GM18873 (cell line): ENCODE data around the gene PDLIM4.

ENCODE experiments used
- ATAC-seq: cut with Tn5 transposase; IDR thresholded peaks from one replicate; pipeline ENCODE4 v1.9.1; 2021; ENCODE audit warnings: mild to moderate bottlenecking, moderate library complexity, moderate number of reproducible peaks; ENCODE audit not compliant: unreplicated experiment, low FRiP score

PDLIM4 gene

DNA sequence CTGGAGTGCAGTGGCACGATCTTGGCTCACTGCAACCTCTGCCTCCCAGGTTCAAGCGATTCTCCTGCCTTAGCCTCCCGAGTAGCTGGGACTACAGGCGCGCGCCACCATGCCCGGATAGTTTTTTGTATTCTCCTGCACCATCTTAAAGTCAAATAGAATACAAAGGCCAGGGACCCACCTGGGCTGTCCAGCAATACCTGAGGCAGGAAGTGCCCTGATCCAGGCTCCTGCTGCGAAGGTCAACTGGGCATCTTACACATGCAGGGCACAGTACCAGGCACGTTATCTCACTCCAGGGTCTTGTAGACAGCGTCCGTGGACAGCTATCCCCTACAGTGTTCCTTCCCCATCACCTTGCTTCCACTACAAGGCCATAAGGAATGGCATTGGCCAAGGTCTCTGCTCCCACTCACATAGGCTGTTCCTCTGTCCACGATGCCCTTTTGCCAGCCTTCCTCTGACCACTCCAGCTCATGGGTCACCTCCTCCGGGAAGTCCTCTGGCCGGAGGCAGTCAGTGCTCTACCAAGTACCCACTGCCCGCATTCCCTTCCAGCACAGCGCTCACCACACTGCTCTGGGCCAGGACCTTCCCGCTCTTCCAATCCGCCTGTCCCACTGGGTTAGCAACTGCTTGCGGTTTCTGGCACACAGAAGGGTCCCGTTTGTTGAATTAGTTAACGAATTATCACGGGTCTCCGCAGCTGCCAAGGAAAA lies 30.8 kb upstream of the PDLIM4 start:
- no peak for ATAC-seq

GRCh38 chr5:132227235-132227484 lies 30.3 kb upstream of the PDLIM4 start:
- no peak for ATAC-seq

DNA sequence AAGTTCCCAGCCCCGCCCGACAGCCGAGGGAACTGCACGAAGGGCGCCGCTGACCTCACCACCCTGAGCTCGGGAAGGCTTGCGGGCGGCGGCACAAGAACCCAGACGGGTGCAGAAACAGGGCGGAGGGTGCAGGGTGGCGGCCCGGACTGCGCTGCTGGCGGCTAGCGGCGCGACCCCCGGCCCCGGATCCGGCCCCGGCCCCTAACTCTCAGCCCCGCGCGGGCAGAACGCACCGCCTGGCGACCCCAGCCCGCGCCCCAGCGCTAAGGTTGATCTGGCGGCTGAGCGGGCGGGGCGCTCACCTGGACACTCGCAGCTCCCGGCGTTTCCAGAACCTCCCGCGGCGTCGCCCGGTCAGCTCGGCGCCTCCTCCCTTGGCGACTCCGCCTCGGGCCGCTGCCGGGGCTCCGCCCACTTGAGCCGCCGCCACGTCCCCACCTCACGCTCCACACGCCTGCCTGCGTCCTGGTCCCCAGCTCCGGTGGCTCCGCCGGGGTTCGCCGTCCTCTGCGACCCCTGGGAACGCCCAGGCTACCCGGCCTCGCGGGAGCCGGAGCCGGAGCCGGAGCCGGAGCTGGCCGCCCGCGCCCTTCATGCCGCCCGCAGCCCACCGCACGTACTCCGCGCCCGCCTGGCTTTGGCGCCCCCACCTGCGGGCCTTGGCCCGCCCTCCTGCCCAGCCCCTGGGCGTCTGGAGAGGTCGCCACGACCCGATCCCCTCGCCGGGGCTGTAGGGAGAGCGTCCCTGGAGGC lies 29.8 kb upstream of the PDLIM4 start, which contains the start of gene P4HA2:
TSS of gene P4HA2 (minus strand) at position 369 of the 756 bp plus-strand sequence. CDS start 9,227 bp downstream, outside the sequence.
- peak; percentile 71 for ATAC-seq

- peak; percentile 27 for ATAC-seq
Observed at GRCh38 chr5:132228241-132229035, 29.1 kb upstream of the PDLIM4 start.

GRCh38 chr5:132229236-132229635 lies 28.3 kb upstream of the PDLIM4 start:
- no peak for ATAC-seq

- no peak for ATAC-seq
Observed at GRCh38 chr5:132230871-132231270, 26.6 kb upstream of the PDLIM4 start.

DNA sequence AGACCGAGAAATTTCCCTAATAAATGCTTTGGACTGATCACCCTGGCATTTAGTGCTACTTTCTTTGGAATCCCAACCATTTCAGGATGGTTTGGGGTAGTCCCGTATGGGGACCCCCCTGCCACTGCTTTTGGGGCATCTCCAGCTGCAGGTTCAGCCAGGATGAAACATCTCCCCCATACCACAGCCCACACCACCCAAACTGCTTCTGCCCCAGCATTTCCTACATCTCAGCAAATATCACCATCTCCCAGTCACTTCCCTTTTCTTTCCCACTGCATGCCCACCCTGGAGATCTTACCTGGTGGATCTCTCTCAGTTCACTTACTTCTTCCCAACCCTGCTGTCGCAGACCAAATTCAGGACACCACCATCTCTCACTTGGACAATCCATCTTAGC lies 25.0 kb upstream of the PDLIM4 start:
- no peak for ATAC-seq

GRCh38 chr5:132233081-132233480 lies 24.4 kb upstream of the PDLIM4 start:
- ATAC-seq, result no peak

DNA sequence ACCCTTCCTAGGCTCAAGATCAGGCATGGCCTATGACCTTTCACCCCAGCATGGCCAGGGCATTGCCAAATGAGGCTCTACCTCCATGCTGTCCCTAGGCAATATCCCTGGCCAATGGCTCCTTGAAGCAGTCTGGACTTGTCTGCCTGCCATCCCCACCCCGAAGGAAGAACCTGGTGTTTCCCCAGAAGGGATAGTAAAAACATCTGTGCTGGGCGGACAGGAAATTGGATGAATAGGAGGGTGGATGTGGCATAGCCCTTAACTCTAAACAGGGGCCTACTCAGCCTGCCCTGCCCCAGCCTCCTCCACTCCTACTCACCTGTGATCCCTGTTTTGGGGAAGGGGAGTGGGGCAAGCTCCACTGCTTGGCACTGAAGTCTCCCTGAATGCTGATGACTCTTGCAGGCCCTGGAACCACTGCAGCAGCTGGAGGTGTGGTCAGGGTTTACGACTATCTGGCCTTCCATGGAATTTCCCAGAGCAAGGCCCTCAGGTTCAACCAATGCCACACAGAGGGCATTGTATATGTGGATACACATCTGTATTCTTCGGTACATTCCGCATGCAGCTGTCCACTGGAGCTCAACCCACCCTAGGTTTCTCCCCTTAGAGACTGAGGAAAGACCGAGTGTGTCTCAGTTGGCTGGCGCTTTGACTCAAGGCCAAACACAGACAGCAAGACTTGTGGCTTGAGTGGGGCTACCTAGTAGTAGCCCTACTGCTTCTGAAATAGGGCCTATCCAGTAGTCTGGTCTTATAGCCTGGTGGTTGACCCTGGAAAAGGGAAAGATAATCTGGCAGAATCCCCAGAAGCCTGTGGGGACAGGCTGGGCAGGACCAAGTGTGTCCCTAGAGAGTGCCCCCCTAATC lies 23.4 kb upstream of the PDLIM4 start:
- ATAC-seq, result no peak

DNA sequence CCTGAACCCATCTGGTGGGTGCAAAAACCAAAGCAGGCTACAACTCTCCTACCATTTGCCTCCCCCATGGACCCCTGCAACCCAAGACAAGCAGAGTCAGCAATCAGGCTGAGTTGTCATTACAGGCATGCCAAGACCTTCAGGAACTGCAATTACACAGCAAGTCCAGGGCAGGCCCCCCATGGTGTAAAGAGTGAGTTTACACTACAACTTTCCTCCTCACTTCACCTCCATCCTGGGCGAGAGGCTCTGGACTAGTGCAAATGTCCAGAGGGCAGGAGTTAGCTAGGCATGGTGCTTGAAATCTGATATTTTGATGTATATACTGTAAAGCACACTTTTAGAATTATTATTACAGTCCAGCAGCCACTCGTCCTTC lies 22.8 kb upstream of the PDLIM4 start:
- ATAC-seq, result no peak

- no peak for ATAC-seq
Observed at GRCh38 chr5:132235340-132235739, 22.2 kb upstream of the PDLIM4 start.

GRCh38 chr5:132237141-132237540 lies 20.4 kb upstream of the PDLIM4 start:
- ATAC-seq, result no peak

DNA sequence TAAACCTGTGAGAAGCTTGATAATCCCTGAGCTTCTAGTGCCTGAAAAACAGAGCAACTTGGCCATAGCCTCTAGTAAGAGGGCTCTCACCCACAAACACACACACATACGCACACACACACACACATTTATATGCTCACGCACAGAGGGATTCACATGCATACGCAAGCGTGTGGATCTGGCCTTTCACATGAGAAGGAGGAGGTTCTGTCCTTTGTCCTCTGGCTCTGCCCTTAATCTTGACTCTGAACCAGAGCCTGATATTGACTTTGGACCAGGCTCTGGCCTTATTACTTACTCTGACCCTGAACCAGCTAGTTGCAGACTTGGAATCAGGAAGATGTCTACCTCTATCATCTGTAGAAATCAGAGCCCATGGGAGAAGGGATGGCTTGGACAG lies 19.8 kb upstream of the PDLIM4 start:
- ATAC-seq, result no peak

GRCh38 chr5:132238169-132238744 lies 19.2 kb upstream of the PDLIM4 start:
- no peak for ATAC-seq

DNA sequence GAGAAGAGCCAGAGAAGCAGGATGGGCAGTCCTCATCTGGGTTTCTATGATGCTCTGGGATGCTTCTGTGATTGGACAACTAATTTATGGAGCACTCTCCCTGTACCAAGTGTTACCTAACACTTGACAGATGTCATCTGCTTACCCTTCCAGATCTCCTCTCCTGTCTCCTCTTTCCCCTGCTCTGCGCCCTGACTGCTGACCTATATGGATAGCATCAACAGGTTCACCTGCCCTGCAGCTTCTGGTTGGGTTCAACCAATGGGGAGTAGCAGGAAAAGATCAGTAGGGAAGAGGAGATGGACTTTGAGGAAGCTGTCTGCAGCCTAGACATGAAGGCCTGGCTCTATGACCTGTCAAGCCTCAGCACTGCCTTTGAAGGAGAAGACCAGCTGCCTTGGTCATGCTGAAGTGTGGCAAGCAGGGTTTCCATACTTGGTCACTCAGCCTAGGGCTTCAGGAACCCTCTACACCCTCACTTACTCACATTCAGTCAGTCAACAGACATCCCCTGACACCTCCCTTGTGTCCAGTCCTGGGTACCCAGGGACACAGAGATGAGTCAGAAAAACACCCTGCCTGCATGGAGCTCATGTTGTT lies 18.5 kb upstream of the PDLIM4 start:
- ATAC-seq, result no peak

DNA sequence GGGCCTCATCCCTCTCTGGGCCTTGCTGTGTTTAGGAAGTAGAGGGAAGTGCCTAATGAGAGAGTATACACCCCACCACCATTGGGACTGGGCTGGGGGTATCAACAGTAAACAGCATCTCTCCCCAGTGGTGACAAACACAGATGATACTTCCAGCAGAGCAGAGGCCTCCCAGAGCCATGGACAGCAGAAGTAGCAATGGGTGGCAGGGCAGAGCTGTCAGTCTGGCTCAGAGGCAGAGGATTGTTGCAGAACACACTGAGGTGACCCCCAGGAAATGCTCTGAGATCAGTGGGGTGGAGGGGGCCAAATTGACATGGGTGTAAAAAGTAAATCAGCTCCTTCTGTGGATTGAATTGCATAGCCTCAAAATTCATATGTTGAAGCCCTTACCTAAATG lies 17.7 kb upstream of the PDLIM4 start:
- ATAC-seq, result no peak

GRCh38 chr5:132243366-132243977 lies 14.0 kb upstream of the PDLIM4 start:
- ATAC-seq, result no peak

- no peak for ATAC-seq
Observed at GRCh38 chr5:132245593-132245992, 11.9 kb upstream of the PDLIM4 start.

DNA sequence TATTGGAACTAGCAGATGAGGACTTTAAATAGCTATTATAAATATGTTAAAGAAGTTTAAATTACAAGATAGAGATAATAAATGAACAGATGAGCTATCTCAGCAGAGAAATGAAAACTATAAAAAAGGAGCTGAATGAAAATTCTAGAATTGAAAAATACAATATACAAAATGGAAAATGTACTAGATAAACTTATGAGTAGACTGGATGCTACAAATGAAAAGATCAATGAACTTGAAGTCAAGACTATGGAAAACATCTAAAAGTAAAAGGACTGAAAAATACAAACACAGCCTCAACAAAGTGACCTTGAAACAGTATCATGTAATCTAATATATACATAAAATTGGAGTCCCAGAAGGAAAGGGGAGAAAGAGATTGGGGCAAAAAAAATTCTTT lies 10.7 kb upstream of the PDLIM4 start:
- no peak for ATAC-seq
